Peyer's patch (tissue), 4 donors: ENCODE data around the gene NUF2. TPM values are rescaled to one million over a fixed set of nuclear protein-coding genes. Genes with fewer than 3 reads are reported as not detected.
A peak's percentile ranks its signal among the peaks of the same experiment; 100 is the strongest.
"Not testable (repeated sequence)": the region's sequence is repeated elsewhere in the genome, so short reads cannot be mapped to it uniquely, and the experiment has no call there.

Experiments used
- DNase-seq, 3 donors: peaks; one replicate each; pipeline ENCODE4 v3.0.0-alpha.2; 2017 to 2019
- H3K27ac ChIP-seq, 4 donors: fragments of 200-600 bp; sonication (generic); one replicate each; pipeline ENCODE4 v1.5.1; 2016 to 2019
- H3K27me3 ChIP-seq, 2 donors: fragments of 200-600 bp; sonication (generic); one replicate each; pipeline ENCODE4 v1.5.1; 2019
- H3K36me3 ChIP-seq, 3 donors: fragments of 200-600 bp; sonication (generic); one replicate each; pipeline ENCODE4 v1.5.1; 2016 to 2019
- H3K4me1 ChIP-seq, 4 donors: fragments of 200-600 bp; sonication (generic); one replicate each; pipeline ENCODE4 v1.5.1; 2016 to 2019
- H3K4me3 ChIP-seq, 4 donors: fragments of 200-600 bp; sonication (generic); 1 replicate in 3 of 4; 2 replicates in 1 of 4; pipeline ENCODE4 v1.5.1; 2016 to 2019; ENCODE audit warnings: mild to moderate bottlenecking in 1 of 4
- H3K9me3 ChIP-seq, 4 donors: fragments of 200-600 bp; sonication (generic); one replicate each; pipeline ENCODE4 v1.5.1; 2016 to 2019; ENCODE audit warnings: mild to moderate bottlenecking in 1 of 4
- CTCF ChIP-seq, 6 experiments: fragments of 450-650 bp in 4 of 6; fragments of 200-600 bp in 2 of 6; sonication (generic) in 1 of 6; IDR thresholded peaks; one replicate each; pipeline ENCODE4 v1.5.1; 2017 to 2019; ENCODE audit warnings: antibody characterized with exemption in 6 of 6, mild to moderate bottlenecking in 3 of 6, moderate library complexity in 1 of 6
- POLR2A ChIP-seq, 2 donors: fragments of 450-650 bp; IDR thresholded peaks; one replicate each; pipeline ENCODE4 v1.5.1; 2017; ENCODE audit warnings: antibody characterized with exemption in 2 of 2, mild to moderate bottlenecking in 2 of 2, moderate library complexity in 2 of 2
- total RNA-seq, 4 donors: library from RNA; depleted of rRNA; stranded (reverse); fragments of >200 nt; gene quantifications; one replicate each; pipeline ENCODE4 v1.1.0, GENCODE V29; 2016

Gene NUF2
- total RNA-seq, 4 donors from 2014 or later, result 1.1 to 31.4 (median 3.9) TPM

DNA sequence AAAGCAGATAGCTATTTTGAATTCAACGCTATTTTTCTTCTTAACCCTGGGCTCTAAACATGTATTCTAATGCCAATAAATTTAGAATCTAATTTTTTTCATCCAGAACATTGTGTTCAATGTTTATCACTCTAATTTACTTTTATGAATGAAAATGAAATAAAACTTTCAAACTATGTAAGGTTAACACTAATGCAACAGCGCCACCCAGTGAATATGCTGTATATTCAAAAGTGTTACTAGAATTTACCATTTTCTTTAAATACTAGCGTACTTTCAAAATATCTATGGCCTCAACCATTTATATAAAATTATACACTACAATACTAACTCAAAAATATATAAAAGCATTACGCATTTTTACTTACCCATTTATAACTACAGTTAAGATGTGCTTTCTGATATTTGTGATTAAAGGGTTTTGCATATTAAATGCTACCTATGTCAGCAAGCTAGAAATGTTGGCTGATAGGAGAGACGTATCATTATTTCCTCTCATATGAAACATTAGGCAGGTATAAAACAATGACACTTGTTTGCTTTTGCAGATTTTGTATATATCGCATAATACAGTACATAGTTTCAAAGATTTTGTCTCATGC lies 5.9 kb upstream of the NUF2 start:
- H3K9me3 ChIP-seq, result no peaks in the 10 kb centered on the region
- H3K4me1 ChIP-seq, result no peaks in the 10 kb centered on the region
- no peak overlapping the region for H3K4me3 ChIP-seq
- no peak for TF ChIP-seq POLR2A (IDR thresholded peaks at IDR 0.05)
- TF ChIP-seq CTCF (IDR thresholded peaks at IDR 0.05), result peak; percentile 28 to 72 (median 66)
- DNase-seq, result peak in 2 of 3 donors; percentile 25 to 48
- peaks cover 0 to 10% (median 0%) of the 10 kb centered on the region in 3 donors for H3K36me3 ChIP-seq
- H3K27me3 ChIP-seq, result no peaks in the 10 kb centered on the region
- no peak overlapping the region for H3K27ac ChIP-seq

- peaks cover 0 to 10% (median 0%) of the 10 kb centered on the region in 3 donors for H3K36me3 ChIP-seq
- no peak for DNase-seq
- H3K4me3 ChIP-seq, result peak overlapping the region; percentile 52 to 75 (median 64)
- H3K4me1 ChIP-seq, result peaks cover 0 to 6% (median 0%) of the 10 kb centered on the region in 4 donors
- no peaks in the 10 kb centered on the region for H3K9me3 ChIP-seq
- TF ChIP-seq POLR2A (IDR thresholded peaks at IDR 0.05), result no peak
- TF ChIP-seq CTCF (IDR thresholded peaks at IDR 0.05), result no peak
- no peaks in the 10 kb centered on the region for H3K27me3 ChIP-seq
- H3K27ac ChIP-seq, result peak overlapping the region in 3 of 4 donors; percentile 56 to 69 (median 60)
Observed at GRCh38 chr1:163320891-163321290, 863 bp upstream of the NUF2 start.

DNA sequence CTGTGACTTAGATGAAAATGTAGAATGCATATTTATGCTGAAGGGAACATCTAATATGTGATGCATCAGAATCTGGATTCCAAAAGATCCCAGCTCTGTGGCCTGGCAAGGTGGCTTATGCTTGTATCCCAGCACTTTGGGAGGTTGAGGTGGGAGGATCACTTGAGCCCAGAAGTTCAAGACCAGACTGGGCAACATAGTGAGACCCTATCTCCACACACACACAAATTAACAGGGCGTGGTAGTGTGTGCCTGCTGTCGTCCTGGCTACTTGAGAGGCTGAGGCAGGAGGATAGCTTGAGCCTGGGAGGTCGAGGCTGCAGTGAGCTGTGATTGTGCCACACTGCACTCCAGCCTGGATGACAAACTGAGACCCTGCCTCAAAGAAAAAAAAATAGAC lies 1.6 kb downstream of the NUF2 start:
- not testable (repeated sequence) for DNase-seq, H3K36me3 ChIP-seq, H3K27me3 ChIP-seq, H3K4me1 ChIP-seq, H3K27ac ChIP-seq, H3K9me3 ChIP-seq, H3K4me3 ChIP-seq

DNA sequence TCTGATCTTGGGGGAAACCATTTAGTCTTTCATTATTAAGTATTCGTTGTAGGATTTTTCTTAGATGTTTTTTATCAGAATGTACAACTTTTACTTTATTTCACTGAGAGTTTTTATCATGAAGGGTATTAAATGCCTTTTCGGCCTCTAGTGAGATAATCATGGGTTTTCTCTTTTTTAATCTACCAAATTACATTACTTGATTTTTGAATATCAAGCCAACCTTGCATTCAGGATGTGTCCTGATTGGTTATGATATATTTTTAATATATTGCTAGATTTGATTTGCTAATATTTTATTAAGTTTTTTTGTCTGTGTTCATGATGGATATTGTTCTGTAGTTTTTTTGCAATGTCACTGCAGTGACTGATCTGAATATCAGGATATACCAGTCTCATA lies 9.4 kb downstream of the NUF2 start:
- Histone ChIP-seq H3K27me3 (no peaks in the 10 kb centered on the region), H3K4me3 (no peak overlapping the region), H3K36me3 (no peaks in the 10 kb centered on the region), H3K27ac (no peak overlapping the region), H3K4me1 (no peaks in the 10 kb centered on the region), H3K9me3 (no peaks in the 10 kb centered on the region)
- no peak for DNase-seq
- TF ChIP-seq POLR2A (IDR thresholded peaks at IDR 0.05), result no peak
- TF ChIP-seq CTCF (IDR thresholded peaks at IDR 0.05), result no peak

- no peak for TF ChIP-seq POLR2A (IDR thresholded peaks at IDR 0.05)
- TF ChIP-seq CTCF (IDR thresholded peaks at IDR 0.05), result no peak
- DNase-seq, result no peak
- H3K36me3 ChIP-seq, result no peaks in the 10 kb centered on the region
- H3K27me3 ChIP-seq, result no peaks in the 10 kb centered on the region
- no peak overlapping the region for H3K4me3 ChIP-seq
- H3K9me3 ChIP-seq, result no peaks in the 10 kb centered on the region
- H3K27ac ChIP-seq, result no peak overlapping the region
- no peaks in the 10 kb centered on the region for H3K4me1 ChIP-seq
Observed at GRCh38 chr1:163335216-163335615, 13.5 kb downstream of the NUF2 start.

- Histone ChIP-seq H3K27ac (no peak overlapping the region), H3K9me3 (no peaks in the 10 kb centered on the region), H3K4me1 (no peaks in the 10 kb centered on the region), H3K4me3 (no peak overlapping the region), H3K36me3 (no peaks in the 10 kb centered on the region), H3K27me3 (no peaks in the 10 kb centered on the region)
- TF ChIP-seq POLR2A (IDR thresholded peaks at IDR 0.05) (no peak), CTCF (IDR thresholded peaks at IDR 0.05) (no peak)
- DNase-seq, result no peak
Observed at GRCh38 chr1:163337631-163338030, 15.9 kb downstream of the NUF2 start.
